GM12892 (cell line): Measurements from ENCODE around the gene STARD7.

ENCODE experiments used
- POLR2A ChIP-seq: IDR thresholded peaks from 2 replicates; pipeline ENCODE4 v1.6.1; 2011; ENCODE audit warnings: low read depth, low read length, control low read depth
- TAF1 ChIP-seq: IDR thresholded peaks from 2 replicates; pipeline ENCODE4 v1.6.1; 2011; ENCODE audit warnings: low read depth, mild to moderate bottlenecking, control low read depth, low read length, borderline replicate concordance

GRCh38 chr2:96171831-96172230 lies 36.8 kb downstream of the STARD7 start:
- TF ChIP-seq TAF1: no peak
- TF ChIP-seq POLR2A: no peak
